ENCODE results near the gene FAM53B.

FAM53B gene

GRCh38 chr10:124609698-124610097 lies 134.5 kb downstream of the FAM53B start:
- Histone ChIP-seq H2BK12ac (ENCODE audit: low read length) (no peak overlapping the region), H4K8ac (ENCODE audit: low read depth, low read length) (peak overlapping the region; percentile 23), H2AK5ac (ENCODE audit: low read depth, low read length) (no peak overlapping the region), H3K4me3 (ENCODE audit: low read length in 2 of 2) (no peak overlapping the region), H3K18ac (ENCODE audit: low read length) (no peak overlapping the region), H2BK5ac (ENCODE audit: low read length) (peak overlapping the region; percentile 22), H3K27me3 (ENCODE audit: control insufficient read depth in 3 of 3, insufficient read depth in 3 of 3, low read depth in 1 of 3, low read length in 3 of 3) (no peaks in the 10 kb centered on the region), H2AFZ (ENCODE audit: low read length) (no peak overlapping the region), H3K36me3 (replicated peaks in 1 of 2; ENCODE audit: control insufficient read depth in 2 of 2, insufficient read depth in 2 of 2, low read length in 2 of 2) (peaks cover 0 to 3% of the 10 kb centered on the region in 2 donors), H3K14ac (ENCODE audit: low read length) (peak overlapping the region; percentile 97), H2BK120ac (ENCODE audit: low read depth, low read length) (no peak overlapping the region), H3K4ac (ENCODE audit: low read length) (no peak overlapping the region), H3K4me1 (ENCODE audit: control insufficient read depth in 2 of 2, insufficient read depth in 1 of 2, low read depth in 1 of 2, low read length in 2 of 2) (peaks cover 13 to 16% of the 10 kb centered on the region in 2 donors), H3K4me2 (ENCODE audit: insufficient read depth, low read length, poor library complexity, severe bottlenecking) (no peak overlapping the region), H3K23ac (ENCODE audit: low read depth, low read length, poor library complexity) (peak overlapping the region; percentile 89), H4K91ac (ENCODE audit: low read depth, low read length, poor library complexity) (no peak overlapping the region), H3K9me3 (replicated peaks in 1 of 2; ENCODE audit: control insufficient read depth in 2 of 2, insufficient read depth in 1 of 2, low read depth in 1 of 2, low read length in 2 of 2) (no peaks in the 10 kb centered on the region), H2BK15ac (ENCODE audit: low read length) (no peak overlapping the region), H3K9ac (ENCODE audit: low read depth, low read length, poor library complexity) (no peak overlapping the region), H3K27ac (replicated peaks; ENCODE audit: low read length) (no peak overlapping the region), H3K79me1 (ENCODE audit: low read depth, low read length) (peaks cover 8% of the 10 kb centered on the region)
- no peak for DNase-seq (ENCODE audit: low spot score)
- no CpG with 5 or more reads among the region's 11 CpGs for WGBS, 2 donors (ENCODE audit: extremely low coverage in 2 of 2, insufficient read length in 2 of 2, insufficient replicate concordance in 1 of 2)

- Histone ChIP-seq H3K4me1 (ENCODE audit: control insufficient read depth in 2 of 2, insufficient read depth in 1 of 2, low read depth in 1 of 2, low read length in 2 of 2) (peaks cover 13 to 19% of the 10 kb centered on the region in 2 donors), H3K36me3 (replicated peaks in 1 of 2; ENCODE audit: control insufficient read depth in 2 of 2, insufficient read depth in 2 of 2, low read length in 2 of 2) (peaks cover 0 to 3% of the 10 kb centered on the region in 2 donors), H4K91ac (ENCODE audit: low read depth, low read length, poor library complexity) (no peak overlapping the region), H3K27ac (replicated peaks; ENCODE audit: low read length) (no peak overlapping the region), H2BK5ac (ENCODE audit: low read length) (no peak overlapping the region), H2AK5ac (ENCODE audit: low read depth, low read length) (peak overlapping the region; percentile 47), H2BK12ac (ENCODE audit: low read length) (peak overlapping the region; percentile 4), H3K4ac (ENCODE audit: low read length) (peak overlapping the region; percentile 6), H2BK15ac (ENCODE audit: low read length) (no peak overlapping the region), H3K23ac (ENCODE audit: low read depth, low read length, poor library complexity) (no peak overlapping the region), H3K9ac (ENCODE audit: low read depth, low read length, poor library complexity) (peak overlapping the region; percentile 37), H3K27me3 (ENCODE audit: control insufficient read depth in 3 of 3, insufficient read depth in 3 of 3, low read depth in 1 of 3, low read length in 3 of 3) (no peaks in the 10 kb centered on the region), H4K8ac (ENCODE audit: low read depth, low read length) (no peak overlapping the region), H3K14ac (ENCODE audit: low read length) (no peak overlapping the region), H3K4me2 (ENCODE audit: insufficient read depth, low read length, poor library complexity, severe bottlenecking) (no peak overlapping the region), H3K18ac (ENCODE audit: low read length) (peak overlapping the region; percentile 76), H2AFZ (ENCODE audit: low read length) (no peak overlapping the region), H3K4me3 (ENCODE audit: low read length in 2 of 2) (no peak overlapping the region), H2BK120ac (ENCODE audit: low read depth, low read length) (no peak overlapping the region), H3K79me1 (ENCODE audit: low read depth, low read length) (peaks cover 10% of the 10 kb centered on the region), H3K9me3 (replicated peaks in 1 of 2; ENCODE audit: control insufficient read depth in 2 of 2, insufficient read depth in 1 of 2, low read depth in 1 of 2, low read length in 2 of 2) (no peaks in the 10 kb centered on the region)
- no CpG with 5 or more reads among the region's 14 CpGs for WGBS, 2 donors (ENCODE audit: extremely low coverage in 2 of 2, insufficient read length in 2 of 2, insufficient replicate concordance in 1 of 2)
- DNase-seq (ENCODE audit: low spot score): no peak
Measured at GRCh38 chr10:124608093-124608721, 136.0 kb downstream of the FAM53B start.

GRCh38 chr10:124607693-124608092 lies 136.5 kb downstream of the FAM53B start:
- Histone ChIP-seq H3K4ac (ENCODE audit: low read length) (no peak overlapping the region), H4K8ac (ENCODE audit: low read depth, low read length) (no peak overlapping the region), H3K9me3 (replicated peaks in 1 of 2; ENCODE audit: control insufficient read depth in 2 of 2, insufficient read depth in 1 of 2, low read depth in 1 of 2, low read length in 2 of 2) (no peaks in the 10 kb centered on the region), H2BK15ac (ENCODE audit: low read length) (no peak overlapping the region), H4K91ac (ENCODE audit: low read depth, low read length, poor library complexity) (peak overlapping the region; percentile 40), H3K4me2 (ENCODE audit: insufficient read depth, low read length, poor library complexity, severe bottlenecking) (no peak overlapping the region), H3K14ac (ENCODE audit: low read length) (no peak overlapping the region), H3K27ac (replicated peaks; ENCODE audit: low read length) (no peak overlapping the region), H3K4me3 (ENCODE audit: low read length in 2 of 2) (no peak overlapping the region), H3K79me1 (ENCODE audit: low read depth, low read length) (peaks cover 10% of the 10 kb centered on the region), H3K23ac (ENCODE audit: low read depth, low read length, poor library complexity) (no peak overlapping the region), H3K9ac (ENCODE audit: low read depth, low read length, poor library complexity) (no peak overlapping the region), H2BK5ac (ENCODE audit: low read length) (no peak overlapping the region), H2BK120ac (ENCODE audit: low read depth, low read length) (no peak overlapping the region), H2AK5ac (ENCODE audit: low read depth, low read length) (peak overlapping the region; percentile 47), H3K36me3 (replicated peaks in 1 of 2; ENCODE audit: control insufficient read depth in 2 of 2, insufficient read depth in 2 of 2, low read length in 2 of 2) (peaks cover 0 to 3% of the 10 kb centered on the region in 2 donors), H2BK12ac (ENCODE audit: low read length) (peak overlapping the region; percentile 4), H2AFZ (ENCODE audit: low read length) (no peak overlapping the region), H3K27me3 (ENCODE audit: control insufficient read depth in 3 of 3, insufficient read depth in 3 of 3, low read depth in 1 of 3, low read length in 3 of 3) (no peaks in the 10 kb centered on the region), H3K18ac (ENCODE audit: low read length) (peak overlapping the region; percentile 76), H3K4me1 (ENCODE audit: control insufficient read depth in 2 of 2, insufficient read depth in 1 of 2, low read depth in 1 of 2, low read length in 2 of 2) (peaks cover 13 to 17% of the 10 kb centered on the region in 2 donors)
- WGBS, 2 donors (ENCODE audit: extremely low coverage in 2 of 2, insufficient read length in 2 of 2, insufficient replicate concordance in 1 of 2): no CpG with 5 or more reads among the region's 18 CpGs
- DNase-seq (ENCODE audit: low spot score): no peak

DNA sequence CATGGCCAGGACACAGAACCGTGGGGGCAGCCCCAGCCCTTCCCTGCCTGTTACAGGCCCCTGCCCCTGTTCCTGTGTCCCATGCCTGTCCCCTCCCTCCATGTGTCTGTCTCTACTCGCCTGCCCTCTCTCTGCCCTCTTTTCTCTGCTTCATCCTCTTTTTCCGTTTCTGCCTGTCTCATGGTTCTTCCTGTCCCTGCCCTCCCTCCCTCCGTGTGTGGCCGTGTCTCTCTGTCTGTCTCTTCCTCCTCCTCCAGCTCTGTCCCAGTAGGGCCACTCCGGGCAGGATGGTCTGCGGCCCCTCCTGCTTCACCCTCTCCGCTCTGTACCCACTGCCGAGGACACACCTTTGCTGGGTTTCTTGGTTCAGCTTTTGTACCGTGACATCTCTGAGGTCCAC lies 137.4 kb downstream of the FAM53B start:
- Histone ChIP-seq H2AFZ (ENCODE audit: low read length) (peak overlapping the region; percentile 2), H3K79me1 (ENCODE audit: low read depth, low read length) (peaks cover 10% of the 10 kb centered on the region), H4K8ac (ENCODE audit: low read depth, low read length) (no peak overlapping the region), H4K91ac (ENCODE audit: low read depth, low read length, poor library complexity) (peak overlapping the region; percentile 32), H3K9me3 (replicated peaks in 1 of 2; ENCODE audit: control insufficient read depth in 2 of 2, insufficient read depth in 1 of 2, low read depth in 1 of 2, low read length in 2 of 2) (no peaks in the 10 kb centered on the region), H2BK15ac (ENCODE audit: low read length) (peak overlapping the region; percentile 55), H3K4me2 (ENCODE audit: insufficient read depth, low read length, poor library complexity, severe bottlenecking) (no peak overlapping the region), H3K4me3 (ENCODE audit: low read length in 2 of 2) (no peak overlapping the region), H2BK5ac (ENCODE audit: low read length) (peak overlapping the region; percentile 39), H3K27me3 (ENCODE audit: control insufficient read depth in 3 of 3, insufficient read depth in 3 of 3, low read depth in 1 of 3, low read length in 3 of 3) (no peaks in the 10 kb centered on the region), H2BK120ac (ENCODE audit: low read depth, low read length) (peak overlapping the region; percentile 18), H2AK5ac (ENCODE audit: low read depth, low read length) (peak overlapping the region; percentile 96), H3K4ac (ENCODE audit: low read length) (no peak overlapping the region), H3K9ac (ENCODE audit: low read depth, low read length, poor library complexity) (peak overlapping the region; percentile 44), H3K4me1 (ENCODE audit: control insufficient read depth in 2 of 2, insufficient read depth in 1 of 2, low read depth in 1 of 2, low read length in 2 of 2) (peaks cover 13 to 16% of the 10 kb centered on the region in 2 donors), H2BK12ac (ENCODE audit: low read length) (peak overlapping the region; percentile 90), H3K36me3 (replicated peaks in 1 of 2; ENCODE audit: control insufficient read depth in 2 of 2, insufficient read depth in 2 of 2, low read length in 2 of 2) (peaks cover 0 to 3% of the 10 kb centered on the region in 2 donors), H3K23ac (ENCODE audit: low read depth, low read length, poor library complexity) (peak overlapping the region; percentile 55), H3K18ac (ENCODE audit: low read length) (peak overlapping the region; percentile 91), H3K27ac (replicated peaks; ENCODE audit: low read length) (no peak overlapping the region), H3K14ac (ENCODE audit: low read length) (no peak overlapping the region)
- no peak for DNase-seq (ENCODE audit: low spot score)
- WGBS, 2 donors (ENCODE audit: extremely low coverage in 2 of 2, insufficient read length in 2 of 2, insufficient replicate concordance in 1 of 2): no CpG with 5 or more reads among the region's 10 CpGs

Data from neuronal stem cell (in vitro differentiated cells).